ENCODE results near the gene ZNF446. TPM values are rescaled to one million over a fixed set of nuclear protein-coding genes. Genes with fewer than 3 reads are reported as not detected.
"Not testable (repeated sequence)": the region's sequence is repeated elsewhere in the genome, so short reads cannot be mapped to it uniquely, and the experiment has no call there.

Gene ZNF446
- total RNA-seq (6.0 TPM), polyA plus RNA-seq (16.2 TPM)

- H3K4me3 ChIP-seq (ENCODE audit: low read depth, low read length): peak within 1 kb of the TSS; percentile 53
- under 1% methylated on average over 64 of the region's 64 CpGs for WGBS
- no peaks in the 10 kb centered on the region for H3K36me3 ChIP-seq (ENCODE audit: insufficient read depth)
- H3K27ac ChIP-seq (ENCODE audit: low read depth): peak within 1 kb of the TSS; percentile 85
- peak; percentile 94 for DNase-seq (ENCODE audit: extremely low spot score)
- H3K4me1 ChIP-seq (ENCODE audit: insufficient read depth): no peaks in the 10 kb centered on the region
Observed at GRCh38 chr19:58475714-58476497, at the start of gene ZNF446. ZNF446 (plus strand) TSS chr19:58476352; CDS start chr19:58477219, 867 bp downstream.

- peaks cover under 1% of the 10 kb centered on the region for H3K36me3 ChIP-seq (ENCODE audit: insufficient read depth)
- no peak overlapping the region for H3K4me3 ChIP-seq (ENCODE audit: low read depth, low read length)
- DNase-seq (ENCODE audit: extremely low spot score): no peak
- WGBS: 54% methylated on average over 1 of the region's 1 CpG
- H3K27ac ChIP-seq (ENCODE audit: low read depth): no peak overlapping the region
- no peaks in the 10 kb centered on the region for H3K4me1 ChIP-seq (ENCODE audit: insufficient read depth)
Observed at GRCh38 chr19:58428617-58429016, 47.5 kb upstream of the ZNF446 start.

- no peak overlapping the region for H3K27ac ChIP-seq (ENCODE audit: low read depth)
- DNase-seq (ENCODE audit: extremely low spot score): no peak
- H3K36me3 ChIP-seq (ENCODE audit: insufficient read depth): peaks cover 11% of the 10 kb centered on the region
- no peaks in the 10 kb centered on the region for H3K4me1 ChIP-seq (ENCODE audit: insufficient read depth)
- H3K4me3 ChIP-seq (ENCODE audit: low read depth, low read length): no peak overlapping the region
Observed at GRCh38 chr19:58429745-58430144, 46.4 kb upstream of the ZNF446 start.

- H3K4me1 ChIP-seq (ENCODE audit: insufficient read depth): no peaks in the 10 kb centered on the region
- peaks cover 20% of the 10 kb centered on the region for H3K36me3 ChIP-seq (ENCODE audit: insufficient read depth)
- 96% methylated on average over 2 of the region's 2 CpGs for WGBS
- no peak overlapping the region for H3K27ac ChIP-seq (ENCODE audit: low read depth)
- no peak overlapping the region for H3K4me3 ChIP-seq (ENCODE audit: low read depth, low read length)
- DNase-seq (ENCODE audit: extremely low spot score): no peak
Observed at GRCh38 chr19:58434217-58434616, 41.9 kb upstream of the ZNF446 start.

GRCh38 chr19:58439576-58440554 is 36.3 kb upstream of the ZNF446 start, which contains the start of gene ZNF132:
ZNF132 (minus strand) TSS chr19:58440153; CDS start chr19:58439821, 332 bp downstream.
- Histone ChIP-seq H3K4me1 (ENCODE audit: insufficient read depth) (no peaks in the 10 kb centered on the region), H3K27ac (ENCODE audit: low read depth) (no peak within 1 kb of the TSS), H3K4me3 (ENCODE audit: low read depth, low read length) (peak within 1 kb of the TSS; percentile 50), H3K36me3 (ENCODE audit: insufficient read depth) (peaks cover 9% of the 10 kb centered on the region)
- WGBS: 6% methylated on average over 59 of the region's 59 CpGs
- DNase-seq (ENCODE audit: extremely low spot score): peak; percentile 99

GRCh38 chr19:58440556-58440955 is 35.6 kb upstream of the ZNF446 start:
- Histone ChIP-seq H3K4me3 (ENCODE audit: low read depth, low read length) (peak overlapping the region; percentile 50), H3K4me1 (ENCODE audit: insufficient read depth) (no peaks in the 10 kb centered on the region), H3K27ac (ENCODE audit: low read depth) (no peak overlapping the region), H3K36me3 (ENCODE audit: insufficient read depth) (peaks cover 6% of the 10 kb centered on the region)
- WGBS: 11% methylated on average over 31 of the region's 31 CpGs
- DNase-seq (ENCODE audit: extremely low spot score): no peak

- H3K4me1 ChIP-seq (ENCODE audit: insufficient read depth); H3K27ac ChIP-seq (ENCODE audit: low read depth); H3K4me3 ChIP-seq (ENCODE audit: low read depth, low read length); H3K36me3 ChIP-seq (ENCODE audit: insufficient read depth); DNase-seq (ENCODE audit: extremely low spot score): not testable (repeated sequence)
- 91% methylated on average over 7 of the region's 7 CpGs for WGBS
Observed at GRCh38 chr19:58442986-58443385, 33.2 kb upstream of the ZNF446 start.

GRCh38 chr19:58448860-58449259 is 27.3 kb upstream of the ZNF446 start:
- not testable (repeated sequence) for H3K36me3 ChIP-seq (ENCODE audit: insufficient read depth); H3K27ac ChIP-seq (ENCODE audit: low read depth); H3K4me3 ChIP-seq (ENCODE audit: low read depth, low read length); H3K4me1 ChIP-seq (ENCODE audit: insufficient read depth); DNase-seq (ENCODE audit: extremely low spot score)
- 63% methylated on average over 3 of the region's 3 CpGs for WGBS

GRCh38 chr19:58449980-58450379 is 26.2 kb upstream of the ZNF446 start:
- not testable (repeated sequence) for H3K27ac ChIP-seq (ENCODE audit: low read depth); DNase-seq (ENCODE audit: extremely low spot score); H3K4me3 ChIP-seq (ENCODE audit: low read depth, low read length); H3K4me1 ChIP-seq (ENCODE audit: insufficient read depth); H3K36me3 ChIP-seq (ENCODE audit: insufficient read depth)
- WGBS: 60% methylated on average over 5 of the region's 5 CpGs

GRCh38 chr19:58450856-58451357 is 25.2 kb upstream of the ZNF446 start:
- Histone ChIP-seq H3K4me3 (ENCODE audit: low read depth, low read length) (peak overlapping the region; percentile 67), H3K4me1 (ENCODE audit: insufficient read depth) (no peaks in the 10 kb centered on the region), H3K27ac (ENCODE audit: low read depth) (no peak overlapping the region), H3K36me3 (ENCODE audit: insufficient read depth) (no peaks in the 10 kb centered on the region)
- 6% methylated on average over 11 of the region's 11 CpGs for WGBS
- no peak for DNase-seq (ENCODE audit: extremely low spot score)

- under 1% methylated on average over 79 of the region's 79 CpGs for WGBS
- Histone ChIP-seq H3K4me1 (ENCODE audit: insufficient read depth) (no peaks in the 10 kb centered on the region), H3K36me3 (ENCODE audit: insufficient read depth) (no peaks in the 10 kb centered on the region), H3K4me3 (ENCODE audit: low read depth, low read length) (peak within 1 kb of the TSS; percentile 67), H3K27ac (ENCODE audit: low read depth) (no peak within 1 kb of the TSS)
- DNase-seq (ENCODE audit: extremely low spot score): peak; percentile 92
Observed at GRCh38 chr19:58451358-58452101, 24.6 kb upstream of the ZNF446 start, which contains the start of gene ZNF324B. ZNF324B (plus strand) TSS chr19:58451622; CDS start chr19:58453702, 2,080 bp downstream.

- H3K4me1 ChIP-seq (ENCODE audit: insufficient read depth): no peaks in the 10 kb centered on the region
- WGBS: 93% methylated on average over 6 of the region's 6 CpGs
- no peaks in the 10 kb centered on the region for H3K36me3 ChIP-seq (ENCODE audit: insufficient read depth)
- no peak overlapping the region for H3K4me3 ChIP-seq (ENCODE audit: low read depth, low read length)
- DNase-seq (ENCODE audit: extremely low spot score): no peak
- H3K27ac ChIP-seq (ENCODE audit: low read depth): no peak overlapping the region
Observed at GRCh38 chr19:58453743-58454142, 22.4 kb upstream of the ZNF446 start.

GRCh38 chr19:58455306-58455705 is 20.8 kb upstream of the ZNF446 start:
- Histone ChIP-seq H3K27ac (ENCODE audit: low read depth) (no peak overlapping the region), H3K4me3 (ENCODE audit: low read depth, low read length) (no peak overlapping the region), H3K4me1 (ENCODE audit: insufficient read depth) (no peaks in the 10 kb centered on the region), H3K36me3 (ENCODE audit: insufficient read depth) (no peaks in the 10 kb centered on the region)
- 97% methylated on average over 20 of the region's 21 CpGs for WGBS
- DNase-seq (ENCODE audit: extremely low spot score): no peak
